ENCODE measurements around the gene ADRA2B.
"Not testable (repeated sequence)": the region's sequence is repeated elsewhere in the genome, so short reads cannot be mapped to it uniquely, and the experiment has no call there.

The ADRA2B gene

DNA sequence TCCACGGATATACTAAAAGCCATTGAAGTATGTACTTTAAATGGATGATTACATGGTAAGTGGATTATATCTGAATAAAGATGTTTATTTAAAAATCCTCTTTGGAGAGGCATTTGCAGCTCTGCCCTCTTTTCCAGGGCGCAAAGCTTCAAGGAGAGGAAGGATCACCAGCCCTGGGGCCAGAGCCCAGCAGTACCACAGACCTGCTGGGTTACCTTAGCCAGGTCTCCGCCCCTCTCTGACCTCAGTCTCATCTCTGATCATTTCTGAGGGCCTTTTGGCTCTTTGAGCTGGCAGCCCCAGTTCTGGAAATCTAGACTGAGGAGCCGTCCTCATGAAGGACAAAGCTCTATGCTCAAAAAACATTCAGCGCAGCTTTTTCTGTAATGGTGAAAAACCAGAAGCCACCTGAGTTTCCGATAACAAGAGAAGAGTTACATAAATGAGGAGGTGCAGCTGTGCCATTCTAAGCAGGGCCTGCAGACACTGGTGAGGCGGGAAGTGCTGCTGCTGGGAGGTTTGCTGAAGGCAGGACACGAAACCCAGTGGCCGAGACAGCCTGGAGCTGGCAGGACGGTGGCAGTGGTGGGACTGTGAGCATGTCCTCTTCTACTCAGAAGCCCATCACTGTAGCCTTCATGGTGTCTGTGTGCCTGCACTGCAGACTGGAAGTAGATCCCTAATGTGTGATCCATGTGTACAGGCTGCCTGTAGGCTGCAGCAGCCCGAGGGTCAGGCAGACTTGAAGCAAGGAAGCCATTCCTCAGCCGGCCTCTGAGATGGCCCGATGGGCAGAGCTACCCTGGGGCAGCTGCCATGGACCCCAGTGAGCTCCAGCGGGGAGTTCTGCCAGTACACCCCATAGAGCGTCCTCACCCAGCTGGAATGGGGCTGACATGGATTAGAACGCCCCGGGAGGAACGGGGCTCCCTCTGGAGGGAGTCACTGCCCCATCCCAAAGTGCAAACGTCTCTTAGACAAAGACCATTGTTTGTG lies 27.7 kb downstream of the ADRA2B start:
- 94% methylated on average over 16 of the region's 19 CpGs for WGBS (ENCODE audit: insufficient coverage)
- Histone ChIP-seq H3K4me1 (ENCODE audit: control extremely low read depth in 1 of 4, control insufficient read depth in 4 of 4, insufficient read depth in 4 of 4, low read length in 3 of 4) (no peaks in the 10 kb centered on the region), H3K4me3 (ENCODE audit: control insufficient read depth in 1 of 7, extremely low read depth in 1 of 7, insufficient read depth in 4 of 7, low read depth in 2 of 7, low read length in 6 of 7) (no peak overlapping the region), H3K9me3 (ENCODE audit: control extremely low read depth in 1 of 5, control insufficient read depth in 4 of 5, insufficient read depth in 2 of 5, low read depth in 1 of 5, low read length in 4 of 5) (no peaks in the 10 kb centered on the region), H3K27ac (ENCODE audit: insufficient read depth in 1 of 2, low read depth in 1 of 2, low read length in 2 of 2, poor library complexity in 1 of 2, severe bottlenecking in 2 of 2) (no peak overlapping the region), H3K27me3 (replicated peaks in 2 of 5; ENCODE audit: control insufficient read depth in 4 of 5, insufficient read depth in 5 of 5, low read length in 4 of 5) (no peaks in the 10 kb centered on the region), H3K36me3 (ENCODE audit: control insufficient read depth in 4 of 4, insufficient read depth in 4 of 4, low read length in 3 of 4) (no peaks in the 10 kb centered on the region)
- DNase-seq = no peak
- ChIA-PET POLR2A (no interaction called here), CTCF (interaction anchor here (0.9 to 1.3 kb wide), 2 partner anchors 20 to 22 kb away, joined by 3 to 5 read pairs; no protein-coding TSS in a partner anchor)

GRCh38 chr2:96087130-96087529 lies 29.2 kb downstream of the ADRA2B start:
- Histone ChIP-seq H3K27ac (ENCODE audit: insufficient read depth in 1 of 2, low read depth in 1 of 2, low read length in 2 of 2, poor library complexity in 1 of 2, severe bottlenecking in 2 of 2) (no peak overlapping the region), H3K9me3 (ENCODE audit: control extremely low read depth in 1 of 5, control insufficient read depth in 4 of 5, insufficient read depth in 2 of 5, low read depth in 1 of 5, low read length in 4 of 5) (no peaks in the 10 kb centered on the region), H3K27me3 (replicated peaks in 2 of 5; ENCODE audit: control insufficient read depth in 4 of 5, insufficient read depth in 5 of 5, low read length in 4 of 5) (no peaks in the 10 kb centered on the region), H3K36me3 (ENCODE audit: control insufficient read depth in 4 of 4, insufficient read depth in 4 of 4, low read length in 3 of 4) (no peaks in the 10 kb centered on the region), H3K4me3 (ENCODE audit: control insufficient read depth in 1 of 7, extremely low read depth in 1 of 7, insufficient read depth in 4 of 7, low read depth in 2 of 7, low read length in 6 of 7) (no peak overlapping the region), H3K4me1 (ENCODE audit: control extremely low read depth in 1 of 4, control insufficient read depth in 4 of 4, insufficient read depth in 4 of 4, low read length in 3 of 4) (no peaks in the 10 kb centered on the region)
- no CpG with 5 or more reads among the region's 2 CpGs for WGBS (ENCODE audit: insufficient coverage)
- no peak for DNase-seq
- ChIA-PET CTCF (interaction anchor here (0.8 to 1.0 kb wide), 2 partner anchors 12 to 31 kb away, joined by 3 to 4 read pairs; no protein-coding TSS in a partner anchor), POLR2A (no interaction called here)

DNA sequence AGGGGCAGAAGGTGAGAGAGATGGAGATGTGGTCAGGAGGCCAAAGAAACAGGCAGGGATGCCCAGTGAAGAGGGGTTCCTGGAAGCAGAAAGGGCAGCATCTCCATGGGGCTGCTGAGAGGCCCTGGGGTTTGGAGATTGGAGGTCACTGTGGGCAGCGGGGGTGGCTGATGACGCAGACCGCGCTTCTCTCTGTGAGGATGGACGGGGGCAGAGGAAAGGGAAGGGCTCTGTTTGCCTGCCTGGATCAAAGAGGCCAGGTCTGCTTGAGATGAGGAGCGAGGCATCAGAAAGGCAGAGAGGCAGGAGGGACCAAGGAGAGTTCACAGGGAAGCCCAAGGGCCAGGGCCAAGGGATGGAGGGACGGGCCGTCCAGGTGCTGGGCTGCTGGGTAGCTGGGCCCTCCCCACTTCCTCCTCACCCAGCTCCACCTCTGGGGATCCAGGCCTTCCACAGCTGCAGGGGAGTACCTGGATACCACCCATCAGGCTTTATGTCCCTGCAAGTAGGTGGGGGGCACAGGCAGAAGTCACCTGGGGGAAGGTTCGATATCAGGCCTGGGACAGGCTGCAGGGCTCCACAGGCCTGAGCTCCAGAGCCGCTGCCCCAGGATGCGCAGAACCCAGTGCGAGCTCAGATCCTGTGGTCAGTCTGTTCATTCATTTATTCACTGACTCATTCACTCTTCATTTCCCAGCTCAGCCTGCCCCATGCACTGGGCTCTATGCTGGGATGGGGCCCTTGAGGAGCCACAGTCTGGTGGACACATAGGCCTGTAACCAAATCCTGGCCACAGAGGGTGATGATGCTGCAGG lies 30.6 kb downstream of the ADRA2B start:
- WGBS (ENCODE audit: insufficient coverage) = 99% methylated on average over 8 of the region's 12 CpGs
- CTCF ChIA-PET = interaction anchor here (1.0 kb wide), 1 partner anchor 33 kb away, joined by 4 read pairs; no protein-coding TSS in a partner anchor
- H3K4me1 ChIP-seq (ENCODE audit: control extremely low read depth in 1 of 4, control insufficient read depth in 4 of 4, insufficient read depth in 4 of 4, low read length in 3 of 4) = no peaks in the 10 kb centered on the region
- POLR2A ChIA-PET = no interaction called here
- no peak overlapping the region for H3K4me3 ChIP-seq (ENCODE audit: control insufficient read depth in 1 of 7, extremely low read depth in 1 of 7, insufficient read depth in 4 of 7, low read depth in 2 of 7, low read length in 6 of 7)
- DNase-seq = no peak
- no peaks in the 10 kb centered on the region for H3K9me3 ChIP-seq (ENCODE audit: control extremely low read depth in 1 of 5, control insufficient read depth in 4 of 5, insufficient read depth in 2 of 5, low read depth in 1 of 5, low read length in 4 of 5)
- no peak overlapping the region for H3K27ac ChIP-seq (ENCODE audit: insufficient read depth in 1 of 2, low read depth in 1 of 2, low read length in 2 of 2, poor library complexity in 1 of 2, severe bottlenecking in 2 of 2)
- no peaks in the 10 kb centered on the region for H3K27me3 ChIP-seq (replicated peaks in 2 of 5; ENCODE audit: control insufficient read depth in 4 of 5, insufficient read depth in 5 of 5, low read length in 4 of 5)
- no peaks in the 10 kb centered on the region for H3K36me3 ChIP-seq (ENCODE audit: control insufficient read depth in 4 of 4, insufficient read depth in 4 of 4, low read length in 3 of 4)

- H3K9me3 ChIP-seq (ENCODE audit: control extremely low read depth in 1 of 5, control insufficient read depth in 4 of 5, insufficient read depth in 2 of 5, low read depth in 1 of 5, low read length in 4 of 5); H3K36me3 ChIP-seq (ENCODE audit: control insufficient read depth in 4 of 4, insufficient read depth in 4 of 4, low read length in 3 of 4); POLR2A ChIA-PET; DNase-seq; H3K27me3 ChIP-seq (replicated peaks in 2 of 5; ENCODE audit: control insufficient read depth in 4 of 5, insufficient read depth in 5 of 5, low read length in 4 of 5); H3K4me3 ChIP-seq (ENCODE audit: control insufficient read depth in 1 of 7, extremely low read depth in 1 of 7, insufficient read depth in 4 of 7, low read depth in 2 of 7, low read length in 6 of 7); H3K27ac ChIP-seq (ENCODE audit: insufficient read depth in 1 of 2, low read depth in 1 of 2, low read length in 2 of 2, poor library complexity in 1 of 2, severe bottlenecking in 2 of 2); H3K4me1 ChIP-seq (ENCODE audit: control extremely low read depth in 1 of 4, control insufficient read depth in 4 of 4, insufficient read depth in 4 of 4, low read length in 3 of 4); CTCF ChIA-PET: not testable (repeated sequence)
- 98% methylated on average over 7 of the region's 7 CpGs for WGBS (ENCODE audit: insufficient coverage)
Observed at GRCh38 chr2:96084858-96085518, 31.4 kb downstream of the ADRA2B start.

- Histone ChIP-seq H3K4me1 (ENCODE audit: control extremely low read depth in 1 of 4, control insufficient read depth in 4 of 4, insufficient read depth in 4 of 4, low read length in 3 of 4) (no peaks in the 10 kb centered on the region), H3K27me3 (replicated peaks in 2 of 5; ENCODE audit: control insufficient read depth in 4 of 5, insufficient read depth in 5 of 5, low read length in 4 of 5) (no peaks in the 10 kb centered on the region), H3K9me3 (ENCODE audit: control extremely low read depth in 1 of 5, control insufficient read depth in 4 of 5, insufficient read depth in 2 of 5, low read depth in 1 of 5, low read length in 4 of 5) (no peaks in the 10 kb centered on the region), H3K36me3 (ENCODE audit: control insufficient read depth in 4 of 4, insufficient read depth in 4 of 4, low read length in 3 of 4) (no peaks in the 10 kb centered on the region), H3K27ac (ENCODE audit: insufficient read depth in 1 of 2, low read depth in 1 of 2, low read length in 2 of 2, poor library complexity in 1 of 2, severe bottlenecking in 2 of 2) (no peak overlapping the region), H3K4me3 (ENCODE audit: control insufficient read depth in 1 of 7, extremely low read depth in 1 of 7, insufficient read depth in 4 of 7, low read depth in 2 of 7, low read length in 6 of 7) (no peak overlapping the region)
- WGBS (ENCODE audit: insufficient coverage) = 97% methylated on average over 21 of the region's 22 CpGs
- DNase-seq = no peak
- ChIA-PET POLR2A (no interaction called here), CTCF (no interaction called here)
Observed at GRCh38 chr2:96083989-96084857, 32.1 kb downstream of the ADRA2B start.

DNA sequence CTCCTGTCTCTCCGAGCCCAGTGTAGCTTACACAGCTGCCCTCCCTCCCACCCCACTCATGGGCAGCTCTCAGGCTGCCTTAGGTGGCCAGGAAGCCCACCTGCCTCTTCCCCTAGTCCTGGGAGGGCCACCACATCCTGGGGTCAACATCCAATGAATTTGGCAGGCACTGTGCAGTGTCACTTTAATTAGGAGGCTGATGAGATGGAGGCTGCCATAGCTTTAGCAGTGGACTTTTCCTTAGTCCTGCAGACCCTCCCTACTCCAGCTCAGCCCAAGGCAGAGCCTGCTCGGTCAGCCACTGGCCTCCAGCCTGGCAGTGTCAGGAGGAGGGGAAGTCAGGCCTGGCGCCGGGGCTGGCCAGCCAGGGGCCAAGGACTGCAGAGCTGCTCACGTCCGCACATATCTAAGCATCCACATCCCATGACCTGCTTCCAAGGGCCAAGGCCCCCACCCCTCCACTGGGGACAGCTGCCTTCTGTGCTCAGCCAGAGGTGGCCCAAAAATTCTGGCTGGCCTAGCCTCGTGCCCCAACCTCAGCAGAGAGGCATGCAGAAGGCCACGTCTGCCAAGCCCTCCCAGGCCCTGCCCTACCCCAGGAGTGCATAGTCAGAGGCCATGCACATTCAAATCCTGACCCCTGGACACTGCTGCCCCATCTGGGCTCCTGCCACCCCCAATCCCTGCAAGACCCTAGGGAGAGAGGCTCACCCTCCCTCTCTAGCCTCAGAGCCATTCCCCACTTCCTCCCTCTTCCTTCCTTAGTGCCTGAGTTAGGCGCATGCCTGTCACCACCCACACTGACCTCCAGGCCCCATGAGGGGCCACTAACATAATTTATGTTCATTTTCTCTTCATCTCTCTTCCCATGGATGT lies 33.1 kb downstream of the ADRA2B start:
- Histone ChIP-seq H3K27me3 (replicated peaks in 2 of 5; ENCODE audit: control insufficient read depth in 4 of 5, insufficient read depth in 5 of 5, low read length in 4 of 5) (no peaks in the 10 kb centered on the region), H3K4me1 (ENCODE audit: control extremely low read depth in 1 of 4, control insufficient read depth in 4 of 4, insufficient read depth in 4 of 4, low read length in 3 of 4) (no peaks in the 10 kb centered on the region), H3K9me3 (ENCODE audit: control extremely low read depth in 1 of 5, control insufficient read depth in 4 of 5, insufficient read depth in 2 of 5, low read depth in 1 of 5, low read length in 4 of 5) (no peaks in the 10 kb centered on the region), H3K27ac (ENCODE audit: insufficient read depth in 1 of 2, low read depth in 1 of 2, low read length in 2 of 2, poor library complexity in 1 of 2, severe bottlenecking in 2 of 2) (no peak overlapping the region), H3K36me3 (ENCODE audit: control insufficient read depth in 4 of 4, insufficient read depth in 4 of 4, low read length in 3 of 4) (no peaks in the 10 kb centered on the region), H3K4me3 (ENCODE audit: control insufficient read depth in 1 of 7, extremely low read depth in 1 of 7, insufficient read depth in 4 of 7, low read depth in 2 of 7, low read length in 6 of 7) (no peak overlapping the region)
- 80% methylated on average over 6 of the region's 9 CpGs for WGBS (ENCODE audit: insufficient coverage)
- ChIA-PET CTCF (no interaction called here), POLR2A (no interaction called here)
- DNase-seq = no peak
